Adrenal gland (tissue), 12 donors: Measurements from ENCODE around the gene CEP126. TPM values are rescaled to one million over a fixed set of nuclear protein-coding genes. Genes with fewer than 3 reads are reported as not detected.

Experiments
- DNase-seq, 7 donors: peaks; one replicate each; pipeline ENCODE4 v3.0.0-alpha.2; 2019 to 2020
- H3K27ac ChIP-seq, 5 donors: fragments of 200-600 bp; sonication (generic) in 4 of 5; 1 replicate in 3 of 5; 2 replicates in 2 of 5; pipeline versions ENCODE4 v1.5.1 to v1.8.0; 2016 to 2020; ENCODE audit warnings: mild to moderate bottlenecking in 1 of 5
- H3K27me3 ChIP-seq: fragments of 200-600 bp; 2 replicates; pipeline ENCODE4 v1.8.0; 2021
- H3K36me3 ChIP-seq, 2 donors: fragments of 200-600 bp; replicated peaks in 1 of 2; 1 replicate in 1 of 2; 2 replicates in 1 of 2; pipeline versions ENCODE4 v1.5.1 to v1.8.0; 2018 to 2022
- H3K4me1 ChIP-seq, 2 donors: fragments of 200-600 bp; replicated peaks in 1 of 2; 1 replicate in 1 of 2; 2 replicates in 1 of 2; pipeline versions ENCODE4 v1.5.1 to v1.8.0; 2018 to 2021
- H3K4me3 ChIP-seq, 4 donors: fragments of 200-600 bp; sonication (generic) in 3 of 4; one replicate each; pipeline ENCODE4 v1.5.1; 2016 to 2018
- H3K9me3 ChIP-seq, 3 donors: fragments of 200-600 bp; sonication (generic) in 1 of 3; replicated peaks in 1 of 3; 1 replicate in 2 of 3; 2 replicates in 1 of 3; pipeline versions ENCODE4 v1.5.1 to v1.8.0; 2016 to 2021
- POLR2A ChIP-seq, 2 donors: fragments of 450-650 bp; IDR thresholded peaks; one replicate each; pipeline ENCODE4 v1.6.1; 2017; ENCODE audit warnings: antibody characterized with exemption in 2 of 2, mild to moderate bottlenecking in 2 of 2, moderate library complexity in 1 of 2
- WGBS, 4 donors: extraction: QIAGEN DNeasy Blood & Tissue Kit in 2 of 4; methylation state at CpG; one replicate each; pipeline versions ENCODE4 v1.1.5 to v1.1.7; 2013 to 2017; 5-methylcytosine and 5-hydroxymethylcytosine counted together
- intact Hi-C, 2 donors: fragments of 100-400 bp; cut with DNase I; formaldehyde crosslinking; loops; one replicate each; pipeline versions ENCODE4 v1.14.1 to v1.15.0; 2022 to 2023
- polyA plus RNA-seq, 3 donors: library from polyadenylated mRNA; stranded (reverse); fragments of 200-250 nt in 2 of 3; fragments of 350-450 nt in 1 of 3; fragmentation: Illumina TruSeq in 1 of 3; extraction: RNeasy Lipid Tissue Mini Kit (QIAGEN cat#74804) in 1 of 3; gene quantifications; one replicate each; pipeline ENCODE4 v1.2.3, GENCODE V29; 2013 to 2014
- total RNA-seq, 9 donors: library from RNA; depleted of rRNA in 4 of 9; stranded (reverse); fragments of >200 nt in 4 of 9; fragments of 120-200 nt in 1 of 9; fragmentation: NEBNext Ultra II Directional in 1 of 9; extraction: Animal tissue kit (Norgen Biotek cat#: 25700) in 1 of 9; gene quantifications; one replicate each; pipeline versions ENCODE4 v1.1.0 to v1.2.4, GENCODE V29; 2013 to 2023
- TF ChIP-seq, protein P1 (sequence below), 6 experiments: fragments of 450-650 bp in 4 of 6; fragments of 200-600 bp in 2 of 6; sonication (generic) in 1 of 6; IDR thresholded peaks; 1 replicate in 5 of 6; 2 replicates in 1 of 6; pipeline versions ENCODE4 v1.5.1 to v1.8.0; 2016 to 2021; ENCODE audit warnings: antibody characterized with exemption in 6 of 6, mild to moderate bottlenecking in 2 of 6, moderate library complexity in 1 of 6
- donor health status: healthy with polysubstance abuse.
- donor health status: Bipolar disorder and iron deficiency.
- donor health status: DM: yes; HTN: yes; CAD: no.
- donor health status: DM: no; HTN: no; CAD: no.
- donor health status: DM: no; HTN: no; CAD: no.
- donor health status: DM: yes; HTN: yes; CAD: no.

The CEP126 gene
- total and polyA plus RNA-seq, 12 donors, result 1.7 to 18.9 (median 4.8) TPM

DNA sequence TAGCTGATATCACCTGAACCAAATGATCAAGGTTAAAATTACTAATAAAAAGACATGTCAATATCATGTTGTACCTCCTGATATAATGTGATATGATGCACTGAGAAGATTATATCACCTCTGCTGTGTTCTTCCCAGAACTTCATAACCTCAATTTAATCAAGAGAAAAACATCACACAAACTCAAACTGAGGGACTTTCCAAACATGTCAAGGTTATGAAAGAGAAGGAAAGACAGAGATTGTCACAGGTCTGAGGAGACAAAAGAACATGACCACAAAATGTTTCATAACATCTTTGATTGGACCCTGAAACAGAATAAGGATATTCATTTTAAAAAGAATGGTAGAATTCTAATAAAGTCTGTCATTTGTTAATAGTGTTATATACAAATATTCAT lies 89.4 kb downstream of the CEP126 start:
- Histone ChIP-seq H3K27ac (no peak overlapping the region), H3K27me3 (no peaks in the 10 kb centered on the region), H3K4me1 (peaks cover 0 to 6% of the 10 kb centered on the region in 2 donors), H3K4me3 (no peak overlapping the region), H3K9me3 (no peaks in the 10 kb centered on the region), H3K36me3 (no peaks in the 10 kb centered on the region)
- DNase-seq, result no peak
- TF ChIP-seq, protein P1, sequence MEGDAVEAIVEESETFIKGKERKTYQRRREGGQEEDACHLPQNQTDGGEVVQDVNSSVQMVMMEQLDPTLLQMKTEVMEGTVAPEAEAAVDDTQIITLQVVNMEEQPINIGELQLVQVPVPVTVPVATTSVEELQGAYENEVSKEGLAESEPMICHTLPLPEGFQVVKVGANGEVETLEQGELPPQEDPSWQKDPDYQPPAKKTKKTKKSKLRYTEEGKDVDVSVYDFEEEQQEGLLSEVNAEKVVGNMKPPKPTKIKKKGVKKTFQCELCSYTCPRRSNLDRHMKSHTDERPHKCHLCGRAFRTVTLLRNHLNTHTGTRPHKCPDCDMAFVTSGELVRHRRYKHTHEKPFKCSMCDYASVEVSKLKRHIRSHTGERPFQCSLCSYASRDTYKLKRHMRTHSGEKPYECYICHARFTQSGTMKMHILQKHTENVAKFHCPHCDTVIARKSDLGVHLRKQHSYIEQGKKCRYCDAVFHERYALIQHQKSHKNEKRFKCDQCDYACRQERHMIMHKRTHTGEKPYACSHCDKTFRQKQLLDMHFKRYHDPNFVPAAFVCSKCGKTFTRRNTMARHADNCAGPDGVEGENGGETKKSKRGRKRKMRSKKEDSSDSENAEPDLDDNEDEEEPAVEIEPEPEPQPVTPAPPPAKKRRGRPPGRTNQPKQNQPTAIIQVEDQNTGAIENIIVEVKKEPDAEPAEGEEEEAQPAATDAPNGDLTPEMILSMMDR (IDR thresholded peaks at IDR 0.05), result no peak
- TF ChIP-seq POLR2A (IDR thresholded peaks at IDR 0.05), result no peak
- intact Hi-C loops, result loop anchor here in 1 of 2 donors (10.0 kb wide), 1 partner anchor 549 kb away; no protein-coding TSS in a partner anchor

DNA sequence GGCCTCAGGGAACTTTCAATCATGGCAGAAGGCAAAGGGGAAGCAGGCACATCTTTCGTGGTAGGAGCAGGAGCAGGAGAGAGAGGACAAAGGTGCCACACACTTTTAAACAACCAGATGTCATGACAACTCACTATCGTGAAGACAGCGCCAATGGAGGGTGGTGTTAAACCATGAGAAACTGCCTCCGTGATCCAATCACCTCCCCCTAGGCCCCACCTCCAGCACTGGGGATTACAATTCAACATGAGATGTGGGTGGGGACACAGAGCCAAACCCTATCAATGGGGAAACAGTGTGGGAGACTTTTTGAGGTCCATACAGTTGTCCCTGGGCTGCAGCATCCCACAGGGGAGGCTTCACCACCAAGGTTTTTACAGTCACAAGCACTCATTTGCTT lies 90.5 kb downstream of the CEP126 start:
- no peaks in the 10 kb centered on the region for H3K9me3 ChIP-seq
- no peak overlapping the region for H3K4me3 ChIP-seq
- TF ChIP-seq, protein P1 (IDR thresholded peaks at IDR 0.05), result no peak
- no peak for TF ChIP-seq POLR2A (IDR thresholded peaks at IDR 0.05)
- peaks cover 0 to 6% of the 10 kb centered on the region in 2 donors for H3K4me1 ChIP-seq
- no peaks in the 10 kb centered on the region for H3K36me3 ChIP-seq
- intact Hi-C loops, result loop anchor here in 1 of 2 donors (5.0 to 10.0 kb wide), 2 partner anchors 143 to 551 kb away; no protein-coding TSS in a partner anchor
- H3K27me3 ChIP-seq, result no peaks in the 10 kb centered on the region
- no peak for DNase-seq
- 78 to 87% (median 84%) methylated on average over 4 of the region's 4 CpGs for WGBS, 4 donors
- no peak overlapping the region for H3K27ac ChIP-seq

DNA sequence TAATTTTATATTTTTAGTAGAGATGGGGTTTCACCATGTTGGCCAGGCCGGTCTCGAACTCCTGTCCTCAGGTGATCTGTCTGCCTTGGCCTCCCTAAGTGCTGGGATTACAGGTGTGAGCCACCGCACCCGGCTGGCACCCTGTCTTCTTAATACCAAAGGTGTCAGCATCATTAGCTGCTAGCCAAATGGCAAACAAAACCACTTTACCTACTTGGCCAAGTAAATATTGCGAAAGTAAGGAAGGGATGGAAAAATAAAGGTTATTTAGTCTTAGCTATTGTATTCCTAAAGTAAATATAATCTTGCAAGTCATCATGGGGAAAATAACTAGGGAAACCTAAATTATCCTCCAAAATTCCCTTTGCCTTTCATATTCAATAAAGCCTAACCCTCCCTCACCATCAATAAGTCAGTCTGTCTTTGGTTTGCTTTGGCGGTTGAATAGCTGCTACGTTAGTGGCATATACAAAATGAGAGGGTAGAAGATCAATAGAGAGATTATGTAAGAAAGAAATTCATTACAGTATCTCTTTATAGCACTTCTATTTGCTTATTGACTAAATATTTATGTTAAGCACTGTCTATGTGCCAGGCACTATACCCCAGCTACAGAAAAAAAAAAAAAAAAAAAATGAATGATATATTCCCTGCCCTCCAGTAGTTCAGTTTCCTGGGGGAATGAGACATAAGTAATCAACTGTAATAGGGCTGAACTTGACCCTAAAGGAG lies 92.2 kb downstream of the CEP126 start:
- no peak overlapping the region for H3K4me3 ChIP-seq
- intact Hi-C loops, result loop anchor here in 1 of 2 donors (5.0 to 10.0 kb wide), 2 partner anchors 145 to 552 kb away; no protein-coding TSS in a partner anchor
- DNase-seq, result no peak
- no peak overlapping the region for H3K27ac ChIP-seq
- no peaks in the 10 kb centered on the region for H3K9me3 ChIP-seq
- H3K4me1 ChIP-seq, result peaks cover 10 to 12% of the 10 kb centered on the region in 2 donors
- TF ChIP-seq, protein P1 (IDR thresholded peaks at IDR 0.05), result no peak
- no peak for TF ChIP-seq POLR2A (IDR thresholded peaks at IDR 0.05)
- H3K36me3 ChIP-seq, result no peaks in the 10 kb centered on the region
- no peaks in the 10 kb centered on the region for H3K27me3 ChIP-seq
- 94 to 97% (median 96%) methylated on average over 7 of the region's 7 CpGs for WGBS, 4 donors

DNA sequence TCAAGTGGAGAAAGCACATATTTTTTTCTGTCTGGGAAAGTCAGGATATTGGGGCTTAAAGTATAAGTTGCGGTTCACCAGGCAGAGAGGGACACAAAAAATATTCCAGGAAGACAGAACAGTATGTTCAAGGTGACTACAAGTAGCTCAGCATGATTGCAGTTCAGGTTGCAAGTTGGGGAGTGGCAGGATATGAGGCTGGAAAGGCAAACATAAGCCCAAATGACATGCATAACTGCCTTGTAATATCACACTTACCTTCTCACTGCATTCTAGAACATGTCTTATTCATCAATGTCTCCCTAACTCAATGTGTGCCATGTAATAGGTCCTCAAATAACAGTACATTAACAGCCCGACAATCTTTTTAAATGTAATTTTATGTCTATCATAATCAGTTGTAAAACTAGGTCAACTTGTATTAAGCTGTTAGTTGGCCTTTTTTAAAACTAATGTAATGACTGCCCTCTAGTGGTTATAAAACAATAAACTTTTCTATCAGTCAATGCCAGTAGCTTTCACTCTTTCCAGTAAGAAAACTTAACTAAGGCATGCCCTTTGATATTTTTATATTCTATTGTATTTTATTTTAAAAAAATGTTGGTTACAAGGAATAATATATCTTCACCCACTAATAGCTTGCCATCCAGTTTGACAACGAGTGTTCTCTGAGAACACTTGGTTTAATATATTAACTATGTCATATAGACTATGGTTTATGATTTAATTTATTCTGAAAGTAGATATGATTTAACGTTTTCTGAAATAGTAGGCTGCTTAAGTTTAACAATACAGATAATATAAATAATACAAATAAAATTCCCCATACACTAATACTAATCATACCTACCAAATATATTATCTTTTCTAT lies 93.0 kb downstream of the CEP126 start:
- H3K4me3 ChIP-seq, result no peak overlapping the region
- H3K27ac ChIP-seq, result no peak overlapping the region
- no peaks in the 10 kb centered on the region for H3K9me3 ChIP-seq
- no peaks in the 10 kb centered on the region for H3K36me3 ChIP-seq
- intact Hi-C loops, result loop anchor here in 1 of 2 donors (5.0 to 10.0 kb wide), 2 partner anchors 146 to 553 kb away; no protein-coding TSS in a partner anchor
- DNase-seq, result no peak
- peaks cover 10 to 12% of the 10 kb centered on the region in 2 donors for H3K4me1 ChIP-seq
- H3K27me3 ChIP-seq, result no peaks in the 10 kb centered on the region
- TF ChIP-seq, protein P1 (IDR thresholded peaks at IDR 0.05), result peak; percentile 47 to 72 (median 56)
- TF ChIP-seq POLR2A (IDR thresholded peaks at IDR 0.05), result no peak
- 22 to 30% (median 27%) methylated on average over 4 of the region's 4 CpGs for WGBS, 4 donors
